WERI-Rb-1 (cell line): ENCODE measurements around the gene TCP11.

ENCODE experiments used
- DNase-seq: peaks from one replicate; pipeline ENCODE4 v3.0.0-alpha.2; 2020
- H3K27ac ChIP-seq: fragments of 250-450 bp; sonication (Bioruptor Pico); 2 replicates; pipeline ENCODE4 v1.5.1; 2020; ENCODE audit warnings: mild to moderate bottlenecking, moderate library complexity
- H3K27me3 ChIP-seq: fragments of 250-450 bp; sonication (Bioruptor Pico); 2 replicates; pipeline ENCODE4 v1.5.1; 2021; ENCODE audit warnings: mild to moderate bottlenecking, low read depth, moderate library complexity; ENCODE audit not compliant: insufficient read depth, severe bottlenecking
- H3K36me3 ChIP-seq: fragments of 250-450 bp; sonication (Bioruptor Pico); 2 replicates; pipeline ENCODE4 v1.5.1; 2020; ENCODE audit warnings: mild to moderate bottlenecking, moderate library complexity
- H3K4me3 ChIP-seq: 2 replicates; pipeline ENCODE4 v1.5.1; 2011; ENCODE audit warnings: low read depth, mild to moderate bottlenecking, control low read depth, low read length
- H3K9me3 ChIP-seq: fragments of 250-450 bp; sonication (Bioruptor Pico); 2 replicates; pipeline ENCODE4 v1.5.1; 2021; ENCODE audit warnings: mild to moderate bottlenecking, moderate library complexity; ENCODE audit not compliant: severe bottlenecking
- TF ChIP-seq, protein P1 (sequence below): IDR thresholded peaks from 2 replicates; pipeline ENCODE4 v1.5.1; 2011; ENCODE audit warnings: low read depth, mild to moderate bottlenecking, control low read depth, inconsistent platforms, low read length

TCP11 gene

GRCh38 chr6:35078896-35079295, 62.2 kb downstream of the TCP11 start:
- H3K27me3 ChIP-seq = no peaks in the 10 kb centered on the region
- TF ChIP-seq, protein P1, sequence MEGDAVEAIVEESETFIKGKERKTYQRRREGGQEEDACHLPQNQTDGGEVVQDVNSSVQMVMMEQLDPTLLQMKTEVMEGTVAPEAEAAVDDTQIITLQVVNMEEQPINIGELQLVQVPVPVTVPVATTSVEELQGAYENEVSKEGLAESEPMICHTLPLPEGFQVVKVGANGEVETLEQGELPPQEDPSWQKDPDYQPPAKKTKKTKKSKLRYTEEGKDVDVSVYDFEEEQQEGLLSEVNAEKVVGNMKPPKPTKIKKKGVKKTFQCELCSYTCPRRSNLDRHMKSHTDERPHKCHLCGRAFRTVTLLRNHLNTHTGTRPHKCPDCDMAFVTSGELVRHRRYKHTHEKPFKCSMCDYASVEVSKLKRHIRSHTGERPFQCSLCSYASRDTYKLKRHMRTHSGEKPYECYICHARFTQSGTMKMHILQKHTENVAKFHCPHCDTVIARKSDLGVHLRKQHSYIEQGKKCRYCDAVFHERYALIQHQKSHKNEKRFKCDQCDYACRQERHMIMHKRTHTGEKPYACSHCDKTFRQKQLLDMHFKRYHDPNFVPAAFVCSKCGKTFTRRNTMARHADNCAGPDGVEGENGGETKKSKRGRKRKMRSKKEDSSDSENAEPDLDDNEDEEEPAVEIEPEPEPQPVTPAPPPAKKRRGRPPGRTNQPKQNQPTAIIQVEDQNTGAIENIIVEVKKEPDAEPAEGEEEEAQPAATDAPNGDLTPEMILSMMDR = no peak
- peaks cover 61% of the 10 kb centered on the region for H3K36me3 ChIP-seq
- no peaks in the 10 kb centered on the region for H3K9me3 ChIP-seq
- H3K27ac ChIP-seq = no peak overlapping the region
- DNase-seq = no peak
- H3K4me3 ChIP-seq = no peak overlapping the region

DNA sequence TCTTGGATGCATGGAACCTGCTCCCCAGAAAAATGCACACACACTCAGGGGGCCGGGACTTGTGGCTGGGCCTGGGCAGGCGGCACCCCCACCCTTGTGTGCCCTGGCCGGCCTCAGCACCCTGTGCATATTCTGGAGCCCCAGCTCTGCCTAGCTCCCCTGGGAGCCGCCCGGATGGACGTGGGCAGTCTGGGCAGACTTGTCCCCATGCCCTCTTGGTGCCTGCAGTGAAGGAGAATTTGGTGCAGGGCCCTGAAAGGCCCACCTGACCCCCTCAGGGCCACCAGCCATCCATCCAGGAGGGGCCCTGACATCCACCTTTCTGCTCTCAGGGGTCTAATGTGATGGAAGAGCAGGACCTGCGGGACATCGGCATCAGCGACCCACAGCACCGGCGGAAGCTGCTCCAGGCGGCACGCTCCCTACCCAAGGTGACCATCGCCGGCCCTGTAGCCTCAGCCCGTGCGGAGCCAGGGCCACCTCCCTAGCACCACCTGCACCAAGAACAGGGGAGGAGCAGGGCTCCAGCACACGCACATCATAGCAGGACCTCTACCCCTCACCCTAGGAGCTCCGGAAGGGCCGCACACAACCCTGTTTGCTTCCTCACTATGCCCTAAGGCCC, 62.8 kb downstream of the TCP11 start:
- DNase-seq = no peak
- no peak overlapping the region for H3K4me3 ChIP-seq
- H3K27me3 ChIP-seq = no peaks in the 10 kb centered on the region
- TF ChIP-seq, protein P1 = no peak
- H3K27ac ChIP-seq = no peak overlapping the region
- peaks cover 58% of the 10 kb centered on the region for H3K36me3 ChIP-seq
- no peaks in the 10 kb centered on the region for H3K9me3 ChIP-seq

GRCh38 chr6:35077713-35078105, 63.4 kb downstream of the TCP11 start:
- no peak for DNase-seq
- H3K36me3 ChIP-seq = peaks cover 51% of the 10 kb centered on the region
- no peak overlapping the region for H3K4me3 ChIP-seq
- H3K9me3 ChIP-seq = no peaks in the 10 kb centered on the region
- TF ChIP-seq, protein P1 = no peak
- no peaks in the 10 kb centered on the region for H3K27me3 ChIP-seq
- no peak overlapping the region for H3K27ac ChIP-seq

- H3K4me3 ChIP-seq = no peak overlapping the region
- no peaks in the 10 kb centered on the region for H3K27me3 ChIP-seq
- TF ChIP-seq, protein P1 = no peak
- no peak overlapping the region for H3K27ac ChIP-seq
- no peak for DNase-seq
- H3K36me3 ChIP-seq = peaks cover 46% of the 10 kb centered on the region
- H3K9me3 ChIP-seq = no peaks in the 10 kb centered on the region
Observed at GRCh38 chr6:35076997-35077712, 64.0 kb downstream of the TCP11 start.

DNA sequence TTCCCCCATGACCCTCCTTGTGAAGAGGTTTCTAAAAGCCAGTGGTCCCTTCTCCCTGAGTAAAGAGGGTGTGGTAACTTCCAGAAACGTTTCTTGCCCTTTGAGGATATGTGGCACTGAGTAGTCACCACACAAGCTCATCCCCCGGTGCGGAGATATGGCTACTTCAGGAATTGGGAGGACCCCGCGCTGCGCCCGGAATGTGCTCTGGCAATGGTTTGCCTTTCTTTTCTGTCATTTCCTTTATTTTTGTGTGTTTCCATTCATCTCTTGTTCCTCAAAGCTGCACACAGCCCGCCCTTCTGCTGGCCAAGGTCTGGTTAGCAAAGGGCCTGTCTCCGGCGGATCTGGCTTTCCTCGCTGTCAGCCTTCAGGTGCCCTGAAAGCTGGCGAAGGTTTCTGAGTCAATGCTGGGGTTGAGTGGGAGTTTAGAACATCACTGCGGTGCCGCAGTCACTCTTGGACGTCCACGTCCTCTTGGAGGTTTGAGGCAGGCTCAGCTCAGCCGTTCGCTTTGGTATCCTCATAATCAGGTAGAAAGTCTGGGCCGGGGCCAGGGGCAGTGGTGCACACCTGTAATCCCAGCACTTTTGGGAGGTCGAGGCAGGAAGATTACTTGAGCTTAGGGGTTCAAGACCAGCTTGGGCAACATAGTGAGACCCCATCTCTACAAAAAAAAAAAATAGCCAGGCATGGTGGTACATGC, 67.2 kb downstream of the TCP11 start:
- H3K27ac ChIP-seq = no peak overlapping the region
- H3K9me3 ChIP-seq = no peaks in the 10 kb centered on the region
- no peak overlapping the region for H3K4me3 ChIP-seq
- peaks cover 15% of the 10 kb centered on the region for H3K36me3 ChIP-seq
- H3K27me3 ChIP-seq = no peaks in the 10 kb centered on the region
- no peak for DNase-seq
- TF ChIP-seq, protein P1 = no peak
